HPDE6-E6E7 (cell line): ENCODE results near the gene TM6SF1.

ENCODE experiments used
- DNase-seq: peaks from one replicate; pipeline ENCODE4 v3.0.0; 2011; ENCODE audit warnings: missing footprints; ENCODE audit errors: extremely low spot score

Gene TM6SF1

DNA sequence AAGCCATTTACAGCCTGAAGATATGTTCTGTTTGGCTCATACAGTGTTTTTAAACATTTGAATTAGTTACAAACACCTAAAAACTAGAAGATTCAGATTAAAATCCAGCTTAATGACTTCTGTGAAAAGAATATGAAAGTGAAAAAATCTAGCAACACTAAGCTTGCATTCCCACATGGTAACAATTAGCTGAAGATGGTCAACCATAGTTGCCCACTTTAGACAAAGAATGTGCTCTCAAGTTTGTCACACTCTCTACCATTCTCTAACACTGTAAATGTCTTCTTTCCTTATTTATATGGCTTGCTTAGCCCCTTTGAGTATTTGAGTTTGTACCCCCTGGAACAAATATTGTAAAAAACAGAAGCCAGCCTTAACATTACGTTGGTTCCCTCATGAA lies 67.4 kb downstream of the TM6SF1 start:
- DNase-seq, result no peak

DNA sequence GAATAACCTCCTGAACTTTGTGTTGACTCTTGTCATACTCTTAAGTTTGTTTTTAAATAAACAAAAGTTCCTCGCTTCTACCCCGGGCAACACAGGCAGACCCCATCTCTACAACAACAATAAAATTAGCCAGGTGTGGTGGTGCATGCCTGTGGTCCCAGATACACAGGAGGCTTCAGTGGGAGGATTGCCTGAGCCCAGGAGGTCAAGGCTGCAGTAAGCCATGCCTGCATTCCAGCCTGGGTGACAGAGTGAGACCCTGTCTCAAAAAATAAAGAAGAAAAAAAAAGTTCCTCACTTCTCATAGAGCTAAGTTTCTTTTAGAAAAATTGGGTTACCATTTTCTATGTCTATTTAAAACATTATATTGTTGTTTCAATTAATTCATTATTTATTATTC lies 70.9 kb downstream of the TM6SF1 start:
- DNase-seq, result no peak

DNA sequence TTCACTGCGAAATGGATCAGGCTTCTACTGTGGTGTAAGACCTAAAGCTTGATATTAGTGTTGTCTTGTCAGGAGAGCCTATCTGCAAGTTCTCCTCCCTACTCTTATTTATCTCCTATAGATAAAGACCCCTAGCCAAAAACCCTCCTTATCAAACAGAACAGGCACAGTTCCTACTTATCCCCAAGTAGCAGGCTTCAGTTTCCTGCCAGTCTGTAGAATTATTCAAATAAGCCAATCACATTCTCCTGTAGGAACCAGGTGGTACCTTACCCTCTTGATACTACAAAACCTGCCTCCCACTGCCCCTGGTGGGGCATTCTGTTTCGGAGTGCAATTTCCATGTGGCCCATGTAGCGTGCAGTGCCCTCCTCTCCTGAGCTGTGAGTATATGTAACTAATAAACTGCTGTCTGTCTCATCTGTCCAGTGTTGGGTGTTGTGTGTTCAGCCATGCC lies 71.5 kb downstream of the TM6SF1 start:
- no peak for DNase-seq

DNA sequence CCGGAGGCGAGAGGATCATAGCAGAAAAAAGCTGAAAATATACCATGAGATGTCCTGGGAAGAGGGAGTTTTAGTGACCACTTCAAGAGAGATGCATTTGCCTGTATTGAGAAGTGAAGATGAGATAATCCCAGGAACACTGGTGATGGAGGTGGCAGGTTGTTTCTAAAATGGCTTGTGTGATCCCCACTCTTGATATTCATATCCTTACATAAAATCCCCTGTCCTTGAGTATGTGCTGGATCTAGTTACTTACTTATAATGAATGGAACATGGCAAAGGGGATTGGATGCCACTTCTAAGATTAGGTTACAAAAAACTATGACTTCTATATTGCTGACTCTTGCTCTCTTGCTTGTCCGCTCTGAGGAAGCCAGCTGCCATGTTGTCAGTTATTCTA lies 78.1 kb downstream of the TM6SF1 start:
- DNase-seq, result no peak
